HCT116 (cell line): ENCODE results near the gene BEND5. TPM values are rescaled to one million over a fixed set of nuclear protein-coding genes. Genes with fewer than 3 reads are reported as not detected.

Experiments
- ATAC-seq: fragments of 200-7000 bp; cut with Tn5 transposase; 2 replicates; pipeline ENCODE4 v1.9.1; 2020; ENCODE audit warnings: mild to moderate bottlenecking, moderate library complexity
- BruUV-seq: library from RNA; stranded (reverse); fragments of 400-500 nt; replicated peaks from 2 replicates; lab custom pipeline; 2021; lab: Mats Ljungman, UMichigan
- CTCF ChIA-PET: fragments of 300-600 bp; sonication (Branson Sonifier 250); formaldehyde crosslinking; loops from one replicate; lab custom pipeline; 2021; ENCODE audit warnings: antibody characterized with exemption; lab: Charles Lee
- POLR2A ChIA-PET: fragments of 300-600, 350-600 bp; sonication (Branson Sonifier 250); formaldehyde crosslinking; loops from one replicate; lab custom pipeline; 2021; ENCODE audit warnings: antibody characterized with exemption; lab: Charles Lee
- RAD21 ChIA-PET, 2 experiments: fragments of 300-600 bp; sonication (Branson Sonifier 250); formaldehyde crosslinking; loops; one replicate each; lab custom pipeline; 2023; ENCODE audit warnings: low total read pairs in 2 of 2; ENCODE audit not compliant: uncharacterized antibody in 2 of 2, unreplicated experiment in 2 of 2, low non-redundant PET in 1 of 2; lab: Charles Lee
- DNase-seq: peaks from one replicate; pipeline ENCODE4 v3.0.0-alpha.2; 2010; ENCODE audit warnings: low read depth, low spot score
- H2AFZ ChIP-seq: fragments of 200-600 bp; shearing (Covaris generic), sonication (generic); 2 replicates; pipeline ENCODE4 v1.6.1; 2017; ENCODE audit warnings: low read depth, mixed run types, mixed read lengths, antibody characterized with exemption, low read length; ENCODE audit not compliant: poor library complexity, severe bottlenecking
- H3K27ac ChIP-seq: 2 replicates; pipeline ENCODE4 v1.5.1; 2012; ENCODE audit warnings: low read depth, low read length
- H3K27me3 ChIP-seq: fragments of 200-600 bp; sonication (generic); 2 replicates; pipeline ENCODE4 v1.6.1; 2016; ENCODE audit warnings: mixed run types, low read length, mixed read lengths; ENCODE audit not compliant: insufficient read depth
- H3K36me3 ChIP-seq, 2 experiments: fragments of 200-500 bp in 1 of 2; fragments of 200-600 bp in 1 of 2; sonication (Bioruptor generic) in 1 of 2; sonication (generic) in 1 of 2; 2 replicates each; pipeline versions ENCODE4 v1.5.1 to v1.6.1; 2014 to 2016; ENCODE audit warnings: low read length in 2 of 2, inconsistent platforms in 1 of 2, mixed read lengths in 1 of 2, mixed run types in 1 of 2; ENCODE audit not compliant: insufficient read depth in 2 of 2, control insufficient read depth in 1 of 2
- H3K4me1 ChIP-seq, 2 experiments: fragments of 200-600 bp in 1 of 2; sonication (generic) in 1 of 2; 2 replicates each; pipeline versions ENCODE4 v1.5.1 to v1.6.1; 2012 to 2017; ENCODE audit warnings: low read length in 2 of 2, inconsistent platforms in 1 of 2, mild to moderate bottlenecking in 1 of 2, mixed read lengths in 1 of 2, mixed run types in 1 of 2, moderate library complexity in 1 of 2; ENCODE audit not compliant: insufficient read depth in 2 of 2, control insufficient read depth in 1 of 2
- H3K4me2 ChIP-seq: fragments of 200-600 bp; sonication (generic); 2 replicates; pipeline ENCODE4 v1.6.1; 2017; ENCODE audit warnings: mixed run types, low read length, mixed read lengths
- H3K4me3 ChIP-seq, 2 experiments: fragments of 200-600 bp in 1 of 2; sonication (generic) in 1 of 2; replicated peaks in 1 of 2; 2 replicates each; pipeline ENCODE4 v1.5.1; 2011 to 2016; ENCODE audit warnings: low read length in 2 of 2, control low read depth in 1 of 2, low read depth in 1 of 2, mild to moderate bottlenecking in 1 of 2, mixed read lengths in 1 of 2, mixed run types in 1 of 2
- H3K79me2 ChIP-seq: fragments of 200-600 bp; sonication (generic); 2 replicates; pipeline ENCODE4 v1.6.1; 2017; ENCODE audit warnings: mild to moderate bottlenecking, mixed run types, low read length, moderate library complexity, mixed read lengths; ENCODE audit not compliant: insufficient read depth
- H3K9ac ChIP-seq: fragments of 200-600 bp; sonication (generic); 2 replicates; pipeline ENCODE4 v1.6.1; 2016; ENCODE audit warnings: low read length, mixed read lengths
- H3K9me2 ChIP-seq: fragments of 200-600 bp; sonication (generic), shearing (Covaris generic); 2 replicates; pipeline ENCODE4 v1.6.1; 2017; ENCODE audit warnings: mixed run types, mild to moderate bottlenecking, moderate library complexity; ENCODE audit not compliant: insufficient read depth
- H3K9me3 ChIP-seq, 2 experiments: fragments of 200-500 bp in 1 of 2; fragments of 200-600 bp in 1 of 2; sonication (Bioruptor generic) in 1 of 2; sonication (generic) in 1 of 2; 2 replicates each; pipeline ENCODE4 v1.6.1; 2014 to 2017; ENCODE audit warnings: low read length in 2 of 2, mixed read lengths in 2 of 2, inconsistent platforms in 1 of 2, low read depth in 1 of 2, mild to moderate bottlenecking in 1 of 2, mixed run types in 1 of 2, moderate library complexity in 1 of 2; ENCODE audit not compliant: control insufficient read depth in 1 of 2, insufficient read depth in 1 of 2
- H4K20me1 ChIP-seq: fragments of 200-600 bp; sonication (generic), shearing (Covaris generic); 2 replicates; pipeline ENCODE4 v1.6.1; 2017; ENCODE audit warnings: mixed run types, mild to moderate bottlenecking, moderate library complexity; ENCODE audit not compliant: insufficient read depth
- CBX3 ChIP-seq: IDR thresholded peaks from 2 replicates; pipeline ENCODE4 v1.6.1; 2012; ENCODE audit warnings: low read depth
- CEBPB ChIP-seq: IDR thresholded peaks from 2 replicates; pipeline ENCODE4 v1.6.1; 2012; ENCODE audit warnings: low read depth
- EGR1 ChIP-seq: IDR thresholded peaks from 2 replicates; pipeline ENCODE4 v1.6.1; 2012; ENCODE audit warnings: low read depth
- ELF1 ChIP-seq: IDR thresholded peaks from 2 replicates; pipeline ENCODE4 v1.6.1; 2012; ENCODE audit warnings: low read depth, borderline replicate concordance
- EZH2 ChIP-seq: fragments of 200-600 bp; sonication (generic); IDR thresholded peaks from 2 replicates; pipeline ENCODE4 v1.6.1; 2017; ENCODE audit warnings: antibody characterized with exemption, mixed run types
- FOSL1 ChIP-seq: IDR thresholded peaks from 2 replicates; pipeline ENCODE4 v1.6.1; 2012; ENCODE audit warnings: low read depth
- JUND ChIP-seq: IDR thresholded peaks from 2 replicates; pipeline ENCODE4 v1.6.1; 2012
- POLR2A ChIP-seq: IDR thresholded peaks from 2 replicates; pipeline ENCODE4 v1.7.0; 2011; ENCODE audit warnings: borderline replicate concordance; ENCODE audit not compliant: insufficient read depth, insufficient read length; ENCODE audit errors: extremely low read depth
- POLR2AphosphoS5 ChIP-seq: IDR thresholded peaks from 2 replicates; pipeline ENCODE4 v1.6.1; 2011; ENCODE audit warnings: mild to moderate bottlenecking, low read depth, low read length, moderate library complexity
- RAD21 ChIP-seq: IDR thresholded peaks from 2 replicates; pipeline ENCODE4 v1.6.1; 2012; ENCODE audit warnings: low read depth, mild to moderate bottlenecking
- SP1 ChIP-seq: IDR thresholded peaks from 2 replicates; pipeline ENCODE4 v1.6.1; 2012; ENCODE audit warnings: low read depth
- SRF ChIP-seq: IDR thresholded peaks from 2 replicates; pipeline ENCODE4 v1.6.1; 2012; ENCODE audit warnings: low read depth
- TCF7L2 ChIP-seq: IDR thresholded peaks from 2 replicates; pipeline ENCODE4 v1.7.0; 2011; ENCODE audit warnings: borderline replicate concordance, inconsistent platforms; ENCODE audit not compliant: insufficient read depth, insufficient read length; ENCODE audit errors: extremely low read depth
- YY1 ChIP-seq: IDR thresholded peaks from 2 replicates; pipeline ENCODE4 v1.6.1; 2011; ENCODE audit warnings: low read length, low read depth, moderate library complexity, mild to moderate bottlenecking; ENCODE audit not compliant: insufficient replicate concordance; ENCODE audit errors: extremely low read depth
- ZFX ChIP-seq: fragments of 450-650 bp; IDR thresholded peaks from 2 replicates; pipeline ENCODE4 v1.6.1; 2017
- intact Hi-C: fragments of 100-400 bp; cut with micrococcal nuclease; formaldehyde crosslinking; loops from 2 replicates; pipeline ENCODE4 v1.10.0; 2022
- total RNA-seq: library from RNA; stranded (reverse); gene quantifications from one replicate; pipeline ENCODE4 v1.2.1, GENCODE V29; 2021; ENCODE audit not compliant: unreplicated experiment
- TF ChIP-seq, protein P1 (sequence below): IDR thresholded peaks from 2 replicates; pipeline ENCODE4 v1.6.1; 2012
- TF ChIP-seq, protein P2 (sequence below), 3 experiments: fragments of 200-600 bp in 1 of 3; sonication (generic) in 1 of 3; IDR thresholded peaks in 2 of 3; conservative IDR thresholded peaks in 1 of 3; 2 replicates each; pipeline ENCODE4 v1.5.1; 2012 to 2017; ENCODE audit warnings: low read depth in 2 of 3, low read length in 2 of 3, antibody characterized with exemption in 1 of 3, borderline replicate concordance in 1 of 3, control low read depth in 1 of 3, mild to moderate bottlenecking in 1 of 3, mixed read lengths in 1 of 3, mixed run types in 1 of 3, moderate library complexity in 1 of 3; ENCODE audit not compliant: insufficient read depth in 1 of 3
- TF ChIP-seq, protein P3 (sequence below): IDR thresholded peaks from 2 replicates; pipeline ENCODE4 v1.6.1; 2011; ENCODE audit warnings: mild to moderate bottlenecking, low read length, moderate library complexity; ENCODE audit not compliant: insufficient replicate concordance; ENCODE audit errors: extremely low read depth

BEND5 gene
- total RNA-seq, 1 experiment from 2014 or later = not detected

DNA sequence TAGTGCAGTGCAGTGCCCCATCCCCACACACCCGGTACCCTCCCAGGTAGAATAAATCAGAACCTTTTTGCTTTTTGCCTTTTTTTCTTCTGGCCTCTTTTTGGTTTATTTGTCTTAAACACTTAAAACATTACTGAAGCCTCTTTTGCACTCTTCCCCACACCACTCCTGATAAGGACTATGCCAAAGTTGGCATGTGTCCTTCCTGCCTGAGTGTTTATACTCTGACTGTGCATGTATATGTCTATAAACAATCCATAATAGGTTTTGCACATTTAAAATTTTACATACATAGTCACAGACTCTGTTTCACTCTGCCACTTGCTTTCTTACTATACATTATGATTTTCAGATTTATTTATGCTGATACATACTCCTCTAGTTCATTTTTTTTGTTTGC lies 59.6 kb downstream of the BEND5 start:
- RAD21 ChIA-PET = no interaction called here
- H3K9me2 ChIP-seq = no peaks in the 10 kb centered on the region
- no peak overlapping the region for H2AFZ ChIP-seq
- H3K4me3 ChIP-seq = no peak overlapping the region
- H3K9me3 ChIP-seq = no peaks in the 10 kb centered on the region
- CTCF ChIA-PET = no interaction called here
- intact Hi-C loops = no loop called here
- no peak overlapping the region for H3K9ac ChIP-seq
- H3K27me3 ChIP-seq = peaks cover 4% of the 10 kb centered on the region; the same call in 1 of the 2 replicates
- BruUV-seq = no TSS peak
- H3K4me1 ChIP-seq = no peaks in the 10 kb centered on the region
- no peak for DNase-seq
- POLR2A ChIA-PET = no interaction called here
- H3K27ac ChIP-seq = no peak overlapping the region
- no peaks in the 10 kb centered on the region; a peak in 1 of 4 replicates for H3K36me3 ChIP-seq
- ATAC-seq = no peak
- H4K20me1 ChIP-seq = no peaks in the 10 kb centered on the region
- H3K4me2 ChIP-seq = no peak overlapping the region
- TF ChIP-seq EGR1 = no peak
- TF ChIP-seq ELF1 = no peak
- TF ChIP-seq, protein P1, sequence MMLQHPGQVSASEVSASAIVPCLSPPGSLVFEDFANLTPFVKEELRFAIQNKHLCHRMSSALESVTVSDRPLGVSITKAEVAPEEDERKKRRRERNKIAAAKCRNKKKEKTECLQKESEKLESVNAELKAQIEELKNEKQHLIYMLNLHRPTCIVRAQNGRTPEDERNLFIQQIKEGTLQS = no peak
- H3K79me2 ChIP-seq = no peaks in the 10 kb centered on the region

- CTCF ChIA-PET = no interaction called here
These were observed 60.8 kb downstream of the BEND5 start for GRCh38 chr1:48715921-48716320.

More at GRCh38 chr1:48715921-48716320, 60.8 kb downstream of the BEND5 start:
- ChIA-PET POLR2A (no interaction called here), RAD21 (no interaction called here)
- Histone ChIP-seq H3K36me3 (no peaks in the 10 kb centered on the region; a peak in 1 of 4 replicates), H2AFZ (no peak overlapping the region), H3K27ac (no peak overlapping the region), H3K9ac (no peak overlapping the region), H3K4me1 (no peaks in the 10 kb centered on the region), H3K9me3 (no peaks in the 10 kb centered on the region), H3K4me3 (no peak overlapping the region), H3K9me2 (no peaks in the 10 kb centered on the region), H3K27me3 (peaks cover 4% of the 10 kb centered on the region; the same call in 1 of the 2 replicates), H4K20me1 (no peaks in the 10 kb centered on the region), H3K4me2 (no peak overlapping the region), H3K79me2 (no peaks in the 10 kb centered on the region)
- intact Hi-C loops = no loop called here
- BruUV-seq = no TSS peak
- no peak for DNase-seq
- TF ChIP-seq YY1 (no peak), EZH2 (no peak), POLR2A (no peak), POLR2AphosphoS5 (no peak), SP1 (no peak), CBX3 (no peak), SRF (no peak), JUND (no peak), CEBPB (no peak), ZFX (no peak), EGR1 (no peak), TCF7L2 (no peak), RAD21 (no peak), FOSL1 (no peak)
- TF ChIP-seq, protein P2, sequence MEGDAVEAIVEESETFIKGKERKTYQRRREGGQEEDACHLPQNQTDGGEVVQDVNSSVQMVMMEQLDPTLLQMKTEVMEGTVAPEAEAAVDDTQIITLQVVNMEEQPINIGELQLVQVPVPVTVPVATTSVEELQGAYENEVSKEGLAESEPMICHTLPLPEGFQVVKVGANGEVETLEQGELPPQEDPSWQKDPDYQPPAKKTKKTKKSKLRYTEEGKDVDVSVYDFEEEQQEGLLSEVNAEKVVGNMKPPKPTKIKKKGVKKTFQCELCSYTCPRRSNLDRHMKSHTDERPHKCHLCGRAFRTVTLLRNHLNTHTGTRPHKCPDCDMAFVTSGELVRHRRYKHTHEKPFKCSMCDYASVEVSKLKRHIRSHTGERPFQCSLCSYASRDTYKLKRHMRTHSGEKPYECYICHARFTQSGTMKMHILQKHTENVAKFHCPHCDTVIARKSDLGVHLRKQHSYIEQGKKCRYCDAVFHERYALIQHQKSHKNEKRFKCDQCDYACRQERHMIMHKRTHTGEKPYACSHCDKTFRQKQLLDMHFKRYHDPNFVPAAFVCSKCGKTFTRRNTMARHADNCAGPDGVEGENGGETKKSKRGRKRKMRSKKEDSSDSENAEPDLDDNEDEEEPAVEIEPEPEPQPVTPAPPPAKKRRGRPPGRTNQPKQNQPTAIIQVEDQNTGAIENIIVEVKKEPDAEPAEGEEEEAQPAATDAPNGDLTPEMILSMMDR (IDR thresholded peaks at IDR 0.05 in 2 of 3, conservative IDR thresholded peaks at IDR 0.05 in 1 of 3; ENCODE audit: borderline replicate concordance in 1 of 3, insufficient read depth in 1 of 3, low read depth in 2 of 3, low read length in 2 of 3) = no peak
- TF ChIP-seq, protein P1 = no peak
- TF ChIP-seq, protein P3, sequence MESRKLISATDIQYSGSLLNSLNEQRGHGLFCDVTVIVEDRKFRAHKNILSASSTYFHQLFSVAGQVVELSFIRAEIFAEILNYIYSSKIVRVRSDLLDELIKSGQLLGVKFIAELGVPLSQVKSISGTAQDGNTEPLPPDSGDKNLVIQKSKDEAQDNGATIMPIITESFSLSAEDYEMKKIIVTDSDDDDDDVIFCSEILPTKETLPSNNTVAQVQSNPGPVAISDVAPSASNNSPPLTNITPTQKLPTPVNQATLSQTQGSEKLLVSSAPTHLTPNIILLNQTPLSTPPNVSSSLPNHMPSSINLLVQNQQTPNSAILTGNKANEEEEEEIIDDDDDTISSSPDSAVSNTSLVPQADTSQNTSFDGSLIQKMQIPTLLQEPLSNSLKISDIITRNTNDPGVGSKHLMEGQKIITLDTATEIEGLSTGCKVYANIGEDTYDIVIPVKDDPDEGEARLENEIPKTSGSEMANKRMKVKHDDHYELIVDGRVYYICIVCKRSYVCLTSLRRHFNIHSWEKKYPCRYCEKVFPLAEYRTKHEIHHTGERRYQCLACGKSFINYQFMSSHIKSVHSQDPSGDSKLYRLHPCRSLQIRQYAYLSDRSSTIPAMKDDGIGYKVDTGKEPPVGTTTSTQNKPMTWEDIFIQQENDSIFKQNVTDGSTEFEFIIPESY = no peak
- ATAC-seq = no peak
